ENCODE results near the gene TMEM45A.

DNA sequence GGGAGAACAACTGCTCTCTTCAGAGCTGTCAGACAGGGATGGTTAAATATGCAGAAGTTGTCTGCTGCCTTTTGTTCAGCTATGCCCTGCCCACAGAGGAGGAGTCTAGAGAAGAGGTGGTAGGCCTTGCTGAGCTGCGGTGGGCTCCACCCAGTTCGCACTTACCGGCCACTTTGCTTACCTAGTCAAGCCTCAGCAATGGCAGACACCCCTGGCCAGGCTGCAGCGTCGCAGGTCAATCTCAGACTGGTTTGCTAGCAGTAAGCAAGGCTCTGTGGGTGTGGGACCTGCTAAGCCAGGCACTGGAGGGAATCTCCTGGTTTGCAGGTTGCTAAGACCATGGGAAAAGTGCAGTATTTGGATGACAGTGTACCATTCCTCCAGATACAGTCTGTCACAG is 12.3 kb upstream of the TMEM45A start:
- TF ChIP-seq, protein P1, sequence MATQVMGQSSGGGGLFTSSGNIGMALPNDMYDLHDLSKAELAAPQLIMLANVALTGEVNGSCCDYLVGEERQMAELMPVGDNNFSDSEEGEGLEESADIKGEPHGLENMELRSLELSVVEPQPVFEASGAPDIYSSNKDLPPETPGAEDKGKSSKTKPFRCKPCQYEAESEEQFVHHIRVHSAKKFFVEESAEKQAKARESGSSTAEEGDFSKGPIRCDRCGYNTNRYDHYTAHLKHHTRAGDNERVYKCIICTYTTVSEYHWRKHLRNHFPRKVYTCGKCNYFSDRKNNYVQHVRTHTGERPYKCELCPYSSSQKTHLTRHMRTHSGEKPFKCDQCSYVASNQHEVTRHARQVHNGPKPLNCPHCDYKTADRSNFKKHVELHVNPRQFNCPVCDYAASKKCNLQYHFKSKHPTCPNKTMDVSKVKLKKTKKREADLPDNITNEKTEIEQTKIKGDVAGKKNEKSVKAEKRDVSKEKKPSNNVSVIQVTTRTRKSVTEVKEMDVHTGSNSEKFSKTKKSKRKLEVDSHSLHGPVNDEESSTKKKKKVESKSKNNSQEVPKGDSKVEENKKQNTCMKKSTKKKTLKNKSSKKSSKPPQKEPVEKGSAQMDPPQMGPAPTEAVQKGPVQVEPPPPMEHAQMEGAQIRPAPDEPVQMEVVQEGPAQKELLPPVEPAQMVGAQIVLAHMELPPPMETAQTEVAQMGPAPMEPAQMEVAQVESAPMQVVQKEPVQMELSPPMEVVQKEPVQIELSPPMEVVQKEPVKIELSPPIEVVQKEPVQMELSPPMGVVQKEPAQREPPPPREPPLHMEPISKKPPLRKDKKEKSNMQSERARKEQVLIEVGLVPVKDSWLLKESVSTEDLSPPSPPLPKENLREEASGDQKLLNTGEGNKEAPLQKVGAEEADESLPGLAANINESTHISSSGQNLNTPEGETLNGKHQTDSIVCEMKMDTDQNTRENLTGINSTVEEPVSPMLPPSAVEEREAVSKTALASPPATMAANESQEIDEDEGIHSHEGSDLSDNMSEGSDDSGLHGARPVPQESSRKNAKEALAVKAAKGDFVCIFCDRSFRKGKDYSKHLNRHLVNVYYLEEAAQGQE (IDR thresholded peaks at IDR 0.05; ENCODE audit: low read depth, low read length): no peak
- TF ChIP-seq, protein P2, sequence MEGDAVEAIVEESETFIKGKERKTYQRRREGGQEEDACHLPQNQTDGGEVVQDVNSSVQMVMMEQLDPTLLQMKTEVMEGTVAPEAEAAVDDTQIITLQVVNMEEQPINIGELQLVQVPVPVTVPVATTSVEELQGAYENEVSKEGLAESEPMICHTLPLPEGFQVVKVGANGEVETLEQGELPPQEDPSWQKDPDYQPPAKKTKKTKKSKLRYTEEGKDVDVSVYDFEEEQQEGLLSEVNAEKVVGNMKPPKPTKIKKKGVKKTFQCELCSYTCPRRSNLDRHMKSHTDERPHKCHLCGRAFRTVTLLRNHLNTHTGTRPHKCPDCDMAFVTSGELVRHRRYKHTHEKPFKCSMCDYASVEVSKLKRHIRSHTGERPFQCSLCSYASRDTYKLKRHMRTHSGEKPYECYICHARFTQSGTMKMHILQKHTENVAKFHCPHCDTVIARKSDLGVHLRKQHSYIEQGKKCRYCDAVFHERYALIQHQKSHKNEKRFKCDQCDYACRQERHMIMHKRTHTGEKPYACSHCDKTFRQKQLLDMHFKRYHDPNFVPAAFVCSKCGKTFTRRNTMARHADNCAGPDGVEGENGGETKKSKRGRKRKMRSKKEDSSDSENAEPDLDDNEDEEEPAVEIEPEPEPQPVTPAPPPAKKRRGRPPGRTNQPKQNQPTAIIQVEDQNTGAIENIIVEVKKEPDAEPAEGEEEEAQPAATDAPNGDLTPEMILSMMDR (IDR thresholded peaks at IDR 0.05): no peak
- TF ChIP-seq EZH2phosphoT487 (IDR thresholded peaks at IDR 0.05; ENCODE audit: borderline replicate concordance, low read depth): no peak
- TF ChIP-seq RXRA (IDR thresholded peaks at IDR 0.05; ENCODE audit: borderline replicate concordance, low read depth): no peak
- TF ChIP-seq TAF1 (IDR thresholded peaks at IDR 0.05; ENCODE audit: borderline replicate concordance, low read depth, low read length): no peak
- TF ChIP-seq POLR2AphosphoS5 (IDR thresholded peaks at IDR 0.05; ENCODE audit: low read depth, low read length): no peak
- TF ChIP-seq, protein P3, sequence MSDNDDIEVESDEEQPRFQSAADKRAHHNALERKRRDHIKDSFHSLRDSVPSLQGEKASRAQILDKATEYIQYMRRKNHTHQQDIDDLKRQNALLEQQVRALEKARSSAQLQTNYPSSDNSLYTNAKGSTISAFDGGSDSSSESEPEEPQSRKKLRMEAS (IDR thresholded peaks at IDR 0.05; ENCODE audit: low read depth): no peak
